DOHH2 (cell line): ENCODE measurements around the gene RAB11B.

ENCODE experiments used
- H3F3A ChIP-seq: fragments of 200-600 bp; sonication (generic), shearing (Covaris generic); 2 replicates; pipeline ENCODE4 v1.6.0; 2016; ENCODE audit warnings: antibody characterized with exemption, mild to moderate bottlenecking; ENCODE audit not compliant: control insufficient read depth, insufficient read depth
- H3K27ac ChIP-seq: fragments of 200-600 bp; sonication (generic); 2 replicates; pipeline ENCODE4 v1.5.1; 2014; ENCODE audit warnings: low read depth, mild to moderate bottlenecking, low read length, moderate library complexity
- H3K27me3 ChIP-seq: fragments of 200-600 bp; sonication (generic); 2 replicates; pipeline ENCODE4 v1.6.1; 2014; ENCODE audit warnings: mild to moderate bottlenecking, low read length, mixed read lengths; ENCODE audit not compliant: control insufficient read depth
- H3K36me3 ChIP-seq: fragments of 200-600 bp; sonication (generic); 2 replicates; pipeline ENCODE4 v1.6.1; 2014; ENCODE audit warnings: mild to moderate bottlenecking, low read length, moderate library complexity, mixed read lengths; ENCODE audit not compliant: control insufficient read depth
- H3K4me1 ChIP-seq: fragments of 200-600 bp; sonication (generic); 2 replicates; pipeline ENCODE4 v1.6.1; 2014; ENCODE audit warnings: mild to moderate bottlenecking, low read length, mixed read lengths; ENCODE audit not compliant: control insufficient read depth
- H3K4me2 ChIP-seq: fragments of 200-600 bp; sonication (generic); 2 replicates; pipeline ENCODE4 v1.6.0; 2014; ENCODE audit warnings: mild to moderate bottlenecking, low read length, moderate library complexity
- H3K4me3 ChIP-seq: fragments of 200-600 bp; sonication (generic); 2 replicates; pipeline ENCODE4 v1.5.1; 2014; ENCODE audit warnings: mild to moderate bottlenecking, low read length, mixed read lengths
- H3K79me2 ChIP-seq: fragments of 200-600 bp; sonication (generic); 2 replicates; pipeline ENCODE4 v1.6.1; 2014; ENCODE audit warnings: mild to moderate bottlenecking, low read length, mixed read lengths; ENCODE audit not compliant: control insufficient read depth
- H3K9me2 ChIP-seq: fragments of 200-600 bp; sonication (generic); replicated peaks from 2 replicates; pipeline ENCODE4 v1.6.1; 2014; ENCODE audit warnings: mild to moderate bottlenecking, low read length, mixed read lengths; ENCODE audit not compliant: control insufficient read depth
- H3K9me3 ChIP-seq: fragments of 200-600 bp; sonication (generic); 2 replicates; pipeline ENCODE4 v1.6.1; 2014; ENCODE audit warnings: antibody characterized with exemption, low read length, mixed read lengths; ENCODE audit not compliant: control insufficient read depth, insufficient read depth
- H4K20me1 ChIP-seq: fragments of 200-600 bp; sonication (generic); 2 replicates; pipeline ENCODE4 v1.6.0; 2014; ENCODE audit warnings: low read depth, mild to moderate bottlenecking, antibody characterized with exemption, low read length, moderate library complexity; ENCODE audit not compliant: control insufficient read depth, insufficient read depth
- EZH2phosphoT487 ChIP-seq: fragments of 200-600 bp; sonication (generic); IDR thresholded peaks from 2 replicates; pipeline ENCODE4 v1.6.1; 2017; ENCODE audit warnings: borderline replicate concordance, mild to moderate bottlenecking, antibody characterized with exemption, low read length, moderate library complexity, mixed read lengths
- TF ChIP-seq, protein P1 (sequence below): fragments of 200-600 bp; sonication (generic); IDR thresholded peaks from one replicate; pipeline ENCODE4 v1.5.1; 2014; ENCODE audit warnings: antibody characterized with exemption, mild to moderate bottlenecking, low read depth, low read length; ENCODE audit not compliant: poor library complexity, severe bottlenecking

Gene RAB11B

DNA sequence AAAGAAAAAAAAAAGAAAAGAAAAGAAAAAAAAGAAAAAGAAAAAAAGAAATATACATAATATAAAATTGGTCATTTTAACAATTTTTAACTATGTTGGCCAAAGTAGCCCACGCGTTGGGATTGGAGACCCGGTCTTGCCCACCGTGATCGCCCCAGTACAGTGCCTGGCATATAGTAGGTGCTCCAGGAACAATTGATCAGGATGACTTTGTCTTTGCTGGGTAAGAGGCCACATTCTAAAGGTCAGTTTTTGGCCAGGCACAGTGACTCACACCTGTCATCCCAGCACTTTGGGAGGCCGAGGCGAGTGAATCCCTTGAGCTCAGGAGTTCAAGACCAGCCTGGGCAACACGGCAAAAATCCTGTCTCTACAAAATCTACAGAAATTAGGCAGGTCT is 30.0 kb upstream of the RAB11B start:
- H3K4me2 ChIP-seq = no peak overlapping the region
- peaks cover 24% of the 10 kb centered on the region for H3K27me3 ChIP-seq
- H3K4me1 ChIP-seq = no peaks in the 10 kb centered on the region
- no peak overlapping the region for H3K4me3 ChIP-seq
- no peaks in the 10 kb centered on the region for H3F3A ChIP-seq
- no peaks in the 10 kb centered on the region for H3K79me2 ChIP-seq
- no peak overlapping the region for H3K27ac ChIP-seq
- TF ChIP-seq, protein P1, sequence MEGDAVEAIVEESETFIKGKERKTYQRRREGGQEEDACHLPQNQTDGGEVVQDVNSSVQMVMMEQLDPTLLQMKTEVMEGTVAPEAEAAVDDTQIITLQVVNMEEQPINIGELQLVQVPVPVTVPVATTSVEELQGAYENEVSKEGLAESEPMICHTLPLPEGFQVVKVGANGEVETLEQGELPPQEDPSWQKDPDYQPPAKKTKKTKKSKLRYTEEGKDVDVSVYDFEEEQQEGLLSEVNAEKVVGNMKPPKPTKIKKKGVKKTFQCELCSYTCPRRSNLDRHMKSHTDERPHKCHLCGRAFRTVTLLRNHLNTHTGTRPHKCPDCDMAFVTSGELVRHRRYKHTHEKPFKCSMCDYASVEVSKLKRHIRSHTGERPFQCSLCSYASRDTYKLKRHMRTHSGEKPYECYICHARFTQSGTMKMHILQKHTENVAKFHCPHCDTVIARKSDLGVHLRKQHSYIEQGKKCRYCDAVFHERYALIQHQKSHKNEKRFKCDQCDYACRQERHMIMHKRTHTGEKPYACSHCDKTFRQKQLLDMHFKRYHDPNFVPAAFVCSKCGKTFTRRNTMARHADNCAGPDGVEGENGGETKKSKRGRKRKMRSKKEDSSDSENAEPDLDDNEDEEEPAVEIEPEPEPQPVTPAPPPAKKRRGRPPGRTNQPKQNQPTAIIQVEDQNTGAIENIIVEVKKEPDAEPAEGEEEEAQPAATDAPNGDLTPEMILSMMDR = no peak
- TF ChIP-seq EZH2phosphoT487 = no peak
- no peaks in the 10 kb centered on the region for H4K20me1 ChIP-seq
- no peaks in the 10 kb centered on the region for H3K9me2 ChIP-seq
- no peaks in the 10 kb centered on the region for H3K36me3 ChIP-seq
- H3K9me3 ChIP-seq = no peaks in the 10 kb centered on the region

DNA sequence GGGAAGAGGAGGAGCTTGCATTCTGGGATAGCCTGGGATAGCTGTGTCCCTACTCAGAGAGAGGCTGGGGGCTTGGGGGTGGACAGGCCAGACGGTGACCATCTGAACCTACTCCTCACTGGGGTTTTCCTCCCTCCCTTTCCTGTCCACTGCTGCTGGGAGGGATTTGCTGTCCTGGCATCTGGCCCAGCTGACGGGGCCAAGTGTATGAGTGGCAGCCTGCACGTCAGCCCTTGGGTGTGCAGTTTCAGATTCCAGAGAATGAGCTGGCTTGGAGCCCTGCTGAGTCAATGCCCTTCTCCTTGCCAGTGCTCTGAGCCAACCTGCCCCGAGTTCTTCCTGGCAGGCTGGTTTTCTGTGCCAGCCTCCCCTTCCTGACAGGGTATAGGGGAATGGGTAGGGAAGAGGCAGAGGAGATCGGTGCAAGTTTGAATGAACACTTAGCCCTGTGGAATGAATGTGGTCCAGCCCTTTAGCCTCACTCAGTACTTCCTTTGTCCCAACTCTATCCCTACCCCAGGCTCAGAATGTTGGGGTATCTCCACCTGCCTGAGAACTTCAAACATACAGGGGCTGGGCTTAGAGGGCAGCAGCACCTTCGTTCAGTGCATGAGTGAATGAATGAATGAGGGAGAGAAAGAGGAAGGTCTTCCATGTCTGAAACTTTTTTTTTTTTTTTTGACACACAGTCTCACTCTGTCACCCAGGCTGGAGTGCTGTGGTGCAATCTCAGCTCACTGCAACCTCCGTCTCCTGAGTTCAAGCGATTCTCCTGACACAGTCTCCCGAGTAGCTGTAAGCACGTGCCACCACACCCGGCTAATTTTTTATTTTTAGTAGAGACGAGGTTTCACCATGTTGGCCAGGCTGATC is 28.0 kb upstream of the RAB11B start:
- Histone ChIP-seq H3K36me3 (no peaks in the 10 kb centered on the region), H3K27me3 (peaks cover 17% of the 10 kb centered on the region), H4K20me1 (no peaks in the 10 kb centered on the region), H3K4me1 (no peaks in the 10 kb centered on the region), H3K9me2 (no peaks in the 10 kb centered on the region), H3K9me3 (no peaks in the 10 kb centered on the region), H3K79me2 (no peaks in the 10 kb centered on the region), H3K27ac (no peak overlapping the region), H3F3A (no peaks in the 10 kb centered on the region), H3K4me2 (no peak overlapping the region), H3K4me3 (no peak overlapping the region)
- TF ChIP-seq, protein P1 = no peak
- no peak for TF ChIP-seq EZH2phosphoT487

DNA sequence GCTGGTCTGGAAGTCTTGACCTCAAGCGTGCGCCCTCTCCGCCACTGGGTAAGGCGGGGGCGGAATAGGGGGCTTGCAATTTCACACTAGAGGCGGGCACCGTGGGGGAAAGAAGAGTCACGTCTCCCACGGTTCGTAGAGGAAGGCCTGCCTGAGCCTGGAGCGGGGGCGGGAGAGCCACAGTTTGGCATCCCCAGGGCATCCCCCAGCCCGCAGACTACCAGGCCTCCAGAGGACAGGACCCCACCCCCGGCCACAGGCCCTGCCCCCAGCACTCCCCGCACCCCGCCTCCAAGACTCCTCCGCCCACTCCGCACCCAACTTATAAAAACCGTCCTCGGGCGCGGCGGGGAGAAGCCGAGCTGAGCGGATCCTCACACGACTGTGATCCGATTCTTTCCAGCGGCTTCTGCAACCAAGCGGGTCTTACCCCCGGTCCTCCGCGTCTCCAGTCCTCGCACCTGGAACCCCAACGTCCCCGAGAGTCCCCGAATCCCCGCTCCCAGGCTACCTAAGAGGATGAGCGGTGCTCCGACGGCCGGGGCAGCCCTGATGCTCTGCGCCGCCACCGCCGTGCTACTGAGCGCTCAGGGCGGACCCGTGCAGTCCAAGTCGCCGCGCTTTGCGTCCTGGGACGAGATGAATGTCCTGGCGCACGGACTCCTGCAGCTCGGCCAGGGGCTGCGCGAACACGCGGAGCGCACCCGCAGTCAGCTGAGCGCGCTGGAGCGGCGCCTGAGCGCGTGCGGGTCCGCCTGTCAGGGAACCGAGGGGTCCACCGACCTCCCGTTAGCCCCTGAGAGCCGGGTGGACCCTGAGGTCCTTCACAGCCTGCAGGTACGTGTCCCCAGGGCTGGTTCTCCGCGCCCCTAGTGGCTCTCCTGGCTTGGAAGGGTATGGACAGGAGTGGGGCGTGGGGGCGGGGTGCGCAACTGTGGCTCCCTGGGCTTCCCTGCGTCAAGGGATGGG is 26.1 kb upstream of the RAB11B start, which contains the start of gene ANGPTL4:
ANGPTL4 (plus strand) TSS at position 353 of the 969 bp plus-strand sequence; CDS start at position 520, 167 bp downstream.
- Histone ChIP-seq H3K27ac (no peak within 1 kb of the TSS), H3K4me3 (no peak within 1 kb of the TSS)

More for the DNA sequence above, 26.1 kb upstream of the RAB11B start, which contains the start of gene ANGPTL4:
- Histone ChIP-seq H3K27me3 (peaks cover 17% of the 10 kb centered on the region), H3K4me1 (no peaks in the 10 kb centered on the region), H3F3A (no peaks in the 10 kb centered on the region), H3K36me3 (no peaks in the 10 kb centered on the region), H3K4me2 (no peak within 1 kb of the TSS), H3K79me2 (no peaks in the 10 kb centered on the region), H3K9me3 (no peaks in the 10 kb centered on the region), H3K9me2 (no peaks in the 10 kb centered on the region), H4K20me1 (no peaks in the 10 kb centered on the region)
- TF ChIP-seq, protein P1 = no peak
- TF ChIP-seq EZH2phosphoT487 = peak; percentile 76; the same call in 1 of the 2 replicates
